ENCODE results near the gene PRXL2B. TPM values are rescaled to one million over a fixed set of nuclear protein-coding genes. Genes with fewer than 3 reads are reported as not detected.
"Not testable (repeated sequence)": the region's sequence is repeated elsewhere in the genome, so short reads cannot be mapped to it uniquely, and the experiment has no call there.

The PRXL2B gene
- total RNA-seq, 1 donor from 2014 or later, result 26.5 TPM

- H3K9me3 Mint-ChIP-seq, result peaks cover 29% of the 10 kb centered on the region
- intact Hi-C loops (cut with micrococcal nuclease), result no loop called here
- H3K27ac Mint-ChIP-seq, result no peak overlapping the region
- DNase-seq (ENCODE audit: low spot score), result no peak
- H3K4me1 Mint-ChIP-seq (ENCODE audit: low read depth), result peaks cover 4% of the 10 kb centered on the region
- no peak overlapping the region for H3K4me3 Mint-ChIP-seq (ENCODE audit: low read depth)
- no peaks in the 10 kb centered on the region for H3K27me3 Mint-ChIP-seq (ENCODE audit: low read depth)
- H3K36me3 Mint-ChIP-seq (ENCODE audit: low read depth), result peaks cover 22% of the 10 kb centered on the region
These were observed 15.2 kb upstream of the PRXL2B start for GRCh38 chr1:2571348-2571747.

GRCh38 chr1:2573250-2573920 is 13.2 kb upstream of the PRXL2B start:
- Mint-ChIP-seq H3K36me3 (ENCODE audit: low read depth) (peaks cover 22% of the 10 kb centered on the region), H3K27ac (peak overlapping the region; percentile 2), H3K27me3 (ENCODE audit: low read depth) (no peaks in the 10 kb centered on the region), H3K4me1 (ENCODE audit: low read depth) (peaks cover 16% of the 10 kb centered on the region), H3K4me3 (ENCODE audit: low read depth) (no peak overlapping the region), H3K9me3 (peaks cover 29% of the 10 kb centered on the region)
- intact Hi-C loops (cut with micrococcal nuclease), result no loop called here
- DNase-seq (ENCODE audit: low spot score), result no peak

DNA sequence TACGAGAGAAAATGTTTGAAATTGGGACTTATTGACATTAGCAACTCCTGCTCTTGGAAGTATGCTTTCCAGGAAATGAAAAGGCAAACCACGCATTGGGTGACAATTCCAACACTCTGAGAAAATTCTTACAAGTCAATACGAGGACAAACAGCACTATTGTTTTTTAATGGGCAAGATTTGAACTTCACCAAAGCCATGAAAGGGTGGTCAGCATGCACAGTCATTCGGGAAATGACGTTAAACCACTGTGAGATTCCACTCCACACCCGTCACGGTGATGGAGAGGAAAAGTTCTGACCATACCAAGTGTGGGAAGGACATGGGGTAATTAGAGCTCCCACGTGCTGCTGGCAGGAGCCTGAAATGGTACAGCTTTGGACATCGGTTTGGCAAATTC is 12.2 kb upstream of the PRXL2B start:
- Mint-ChIP-seq H3K27me3 (ENCODE audit: low read depth) (no peaks in the 10 kb centered on the region), H3K9me3 (peaks cover 29% of the 10 kb centered on the region), H3K36me3 (ENCODE audit: low read depth) (peaks cover 27% of the 10 kb centered on the region), H3K27ac (no peak overlapping the region), H3K4me3 (ENCODE audit: low read depth) (no peak overlapping the region), H3K4me1 (ENCODE audit: low read depth) (peaks cover 23% of the 10 kb centered on the region)
- no peak for DNase-seq (ENCODE audit: low spot score)
- intact Hi-C loops (cut with micrococcal nuclease), result no loop called here

- no peaks in the 10 kb centered on the region for H3K27me3 Mint-ChIP-seq (ENCODE audit: low read depth)
- peaks cover 34% of the 10 kb centered on the region for H3K4me1 Mint-ChIP-seq (ENCODE audit: low read depth)
- H3K27ac Mint-ChIP-seq, result peak overlapping the region; percentile 8
- H3K36me3 Mint-ChIP-seq (ENCODE audit: low read depth), result peaks cover 20% of the 10 kb centered on the region
- DNase-seq (ENCODE audit: low spot score), result no peak
- intact Hi-C loops (cut with micrococcal nuclease), result no loop called here
- H3K9me3 Mint-ChIP-seq, result peaks cover 25% of the 10 kb centered on the region
- H3K4me3 Mint-ChIP-seq (ENCODE audit: low read depth), result peak overlapping the region; percentile 5
These were observed 10.5 kb upstream of the PRXL2B start for GRCh38 chr1:2575801-2576663.

GRCh38 chr1:2577565-2578075 is 9.0 kb upstream of the PRXL2B start:
- H3K27ac Mint-ChIP-seq, result peak overlapping the region; percentile 89
- peaks cover 47% of the 10 kb centered on the region for H3K4me1 Mint-ChIP-seq (ENCODE audit: low read depth)
- H3K9me3 Mint-ChIP-seq, result peaks cover 18% of the 10 kb centered on the region
- intact Hi-C loops (cut with micrococcal nuclease), result loop anchor here (1.0 kb wide), 1 partner anchor 21 kb away; the partner anchor contains the start of gene TNFRSF14
- peaks cover 17% of the 10 kb centered on the region for H3K36me3 Mint-ChIP-seq (ENCODE audit: low read depth)
- not testable (repeated sequence) for H3K27me3 Mint-ChIP-seq (ENCODE audit: low read depth); DNase-seq (ENCODE audit: low spot score)
- peak overlapping the region; percentile 69 for H3K4me3 Mint-ChIP-seq (ENCODE audit: low read depth)

- Mint-ChIP-seq H3K27me3 (ENCODE audit: low read depth) (no peaks in the 10 kb centered on the region), H3K4me1 (ENCODE audit: low read depth) (peaks cover 56% of the 10 kb centered on the region), H3K9me3 (peaks cover 7% of the 10 kb centered on the region), H3K4me3 (ENCODE audit: low read depth) (peak overlapping the region; percentile 69), H3K27ac (peak overlapping the region; percentile 89), H3K36me3 (ENCODE audit: low read depth) (peaks cover 6% of the 10 kb centered on the region)
- intact Hi-C loops (cut with micrococcal nuclease), result loop anchor here (1.0 kb wide), 1 partner anchor 22 kb away; the partner anchor contains the start of gene TNFRSF14
- DNase-seq (ENCODE audit: low spot score), result no peak
These were observed 7.8 kb upstream of the PRXL2B start for GRCh38 chr1:2578758-2579118.

DNA sequence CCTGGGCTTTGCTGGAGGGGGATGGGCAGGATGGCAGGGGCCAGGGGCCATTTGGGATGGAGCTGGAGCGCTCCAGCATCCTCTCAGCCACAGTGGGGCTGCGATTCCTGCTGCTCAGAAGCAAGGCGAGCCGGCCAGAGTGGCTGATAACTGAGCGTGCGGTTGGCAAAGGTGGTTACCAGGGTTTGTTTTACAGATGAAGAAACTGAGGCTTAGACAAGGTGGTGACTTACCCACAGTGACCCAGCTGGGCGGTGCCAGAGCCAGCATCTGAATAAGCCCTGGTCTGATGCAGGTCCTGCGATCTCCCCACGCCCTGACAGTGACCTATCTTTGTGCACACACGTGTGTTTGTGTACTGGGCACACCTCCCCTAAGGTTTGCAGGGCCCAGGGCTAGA is 5.9 kb upstream of the PRXL2B start:
- intact Hi-C loops (cut with micrococcal nuclease), result no loop called here
- no peak for DNase-seq (ENCODE audit: low spot score)
- no peaks in the 10 kb centered on the region for H3K27me3 Mint-ChIP-seq (ENCODE audit: low read depth)
- H3K36me3 Mint-ChIP-seq (ENCODE audit: low read depth), result peaks cover 15% of the 10 kb centered on the region
- H3K4me1 Mint-ChIP-seq (ENCODE audit: low read depth), result peaks cover 68% of the 10 kb centered on the region
- H3K4me3 Mint-ChIP-seq (ENCODE audit: low read depth), result no peak overlapping the region
- no peak overlapping the region for H3K27ac Mint-ChIP-seq
- H3K9me3 Mint-ChIP-seq, result no peaks in the 10 kb centered on the region

- H3K4me1 Mint-ChIP-seq (ENCODE audit: low read depth), result peaks cover 60% of the 10 kb centered on the region
- H3K27me3 Mint-ChIP-seq (ENCODE audit: low read depth), result no peaks in the 10 kb centered on the region
- no peak overlapping the region for H3K4me3 Mint-ChIP-seq (ENCODE audit: low read depth)
- intact Hi-C loops (cut with micrococcal nuclease), result no loop called here
- peaks cover 15% of the 10 kb centered on the region for H3K36me3 Mint-ChIP-seq (ENCODE audit: low read depth)
- H3K27ac Mint-ChIP-seq, result peak overlapping the region; percentile 65
- DNase-seq (ENCODE audit: low spot score), result no peak
- no peaks in the 10 kb centered on the region for H3K9me3 Mint-ChIP-seq
These were observed 4.2 kb upstream of the PRXL2B start for GRCh38 chr1:2582391-2582790.

DNA sequence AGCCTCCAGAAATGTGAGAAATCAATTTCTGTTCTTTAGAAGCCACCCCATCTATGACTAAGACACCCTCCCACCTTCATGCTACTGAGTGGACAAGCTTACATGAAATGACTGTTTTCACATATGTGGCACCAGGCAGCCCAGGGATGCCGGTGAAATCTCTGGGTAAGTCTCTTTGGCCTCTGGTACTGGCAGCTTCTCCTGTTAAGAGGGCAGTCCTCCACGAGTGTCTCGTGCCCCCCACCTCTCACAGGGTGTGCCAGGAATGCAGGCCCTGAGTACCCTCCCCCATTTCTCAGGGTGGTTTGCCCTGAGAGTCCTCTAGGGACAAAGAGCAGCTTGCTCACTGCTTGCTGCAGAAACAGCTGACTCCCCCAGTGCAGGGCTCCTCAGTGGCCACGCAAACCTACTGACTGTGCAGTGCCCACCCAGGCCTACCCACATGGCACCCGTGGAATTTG is 3.2 kb upstream of the PRXL2B start:
- DNase-seq (ENCODE audit: low spot score), result no peak
- Mint-ChIP-seq H3K27ac (peak overlapping the region; percentile 86), H3K4me3 (ENCODE audit: low read depth) (peak overlapping the region; percentile 76), H3K4me1 (ENCODE audit: low read depth) (peaks cover 55% of the 10 kb centered on the region), H3K36me3 (ENCODE audit: low read depth) (peaks cover 15% of the 10 kb centered on the region), H3K27me3 (ENCODE audit: low read depth) (no peaks in the 10 kb centered on the region), H3K9me3 (no peaks in the 10 kb centered on the region)
- intact Hi-C loops (cut with micrococcal nuclease), result no loop called here

- Mint-ChIP-seq H3K9me3 (no peaks in the 10 kb centered on the region), H3K27ac (peak overlapping the region; percentile 86), H3K36me3 (ENCODE audit: low read depth) (peaks cover 12% of the 10 kb centered on the region), H3K4me1 (ENCODE audit: low read depth) (peaks cover 50% of the 10 kb centered on the region), H3K4me3 (ENCODE audit: low read depth) (peak overlapping the region; percentile 76), H3K27me3 (ENCODE audit: low read depth) (no peaks in the 10 kb centered on the region)
- DNase-seq (ENCODE audit: low spot score), result no peak
- intact Hi-C loops (cut with micrococcal nuclease), result no loop called here
These were observed 2.7 kb upstream of the PRXL2B start for GRCh38 chr1:2583871-2584351.

DNA sequence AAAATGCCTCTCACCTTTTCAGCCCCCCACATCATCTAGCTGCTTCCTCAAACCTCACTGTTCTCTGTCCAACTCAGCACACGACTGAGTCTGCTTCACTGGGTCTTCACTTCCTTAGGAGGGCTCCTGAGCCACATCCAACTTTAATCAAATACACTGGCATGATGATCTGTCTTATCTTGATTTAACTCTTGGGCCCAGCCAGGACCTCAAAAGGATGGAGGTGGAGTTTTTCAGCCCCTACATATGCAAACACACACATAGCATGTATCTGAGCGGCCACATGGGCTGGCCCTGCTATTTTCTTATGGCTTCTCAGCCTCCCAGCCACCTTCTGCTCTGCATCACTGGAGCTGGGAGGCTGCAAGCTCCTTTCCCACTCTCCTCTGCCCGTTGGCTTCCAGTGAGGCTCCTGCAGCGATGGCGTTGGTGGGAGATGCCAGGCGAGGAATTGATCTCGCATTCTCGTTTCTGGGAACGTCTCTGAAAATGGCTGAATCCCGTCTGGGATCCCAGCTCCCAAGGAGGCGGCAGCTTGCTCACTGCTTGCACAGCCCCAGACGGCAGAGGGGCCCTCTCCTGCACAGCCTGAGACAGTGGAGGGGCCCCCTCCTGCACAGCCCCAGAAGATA is 1.8 kb upstream of the PRXL2B start:
- Mint-ChIP-seq H3K9me3 (no peaks in the 10 kb centered on the region), H3K36me3 (ENCODE audit: low read depth) (peaks cover 15% of the 10 kb centered on the region), H3K27ac (peak overlapping the region; percentile 86), H3K27me3 (ENCODE audit: low read depth) (no peaks in the 10 kb centered on the region), H3K4me3 (ENCODE audit: low read depth) (peak overlapping the region; percentile 76), H3K4me1 (ENCODE audit: low read depth) (peaks cover 46% of the 10 kb centered on the region)
- no peak for DNase-seq (ENCODE audit: low spot score)
- intact Hi-C loops (cut with micrococcal nuclease), result loop anchor here (1.0 kb wide), 3 partner anchors 29 to 59 kb away; partner anchors contain the start of genes PANK4 and TNFRSF14

GRCh38 chr1:2585318-2586092 is 1.1 kb upstream of the PRXL2B start:
- Mint-ChIP-seq H3K4me3 (ENCODE audit: low read depth) (peak overlapping the region; percentile 76), H3K36me3 (ENCODE audit: low read depth) (peaks cover 15% of the 10 kb centered on the region), H3K9me3 (no peaks in the 10 kb centered on the region), H3K4me1 (ENCODE audit: low read depth) (peaks cover 42% of the 10 kb centered on the region), H3K27me3 (ENCODE audit: low read depth) (no peaks in the 10 kb centered on the region), H3K27ac (peak overlapping the region; percentile 86)
- intact Hi-C loops (cut with micrococcal nuclease), result loop anchor here (1.0 kb wide), 5 partner anchors 29 to 380 kb away; partner anchors contain the start of genes PANK4, PEX10 and TNFRSF14
- peak; percentile 66 for DNase-seq (ENCODE audit: low spot score)
